HEK293 (cell line): ENCODE results near the gene XPNPEP1.

Experiments
- CTCF ChIA-PET: fragments of 350-600 bp; formaldehyde crosslinking; extraction: SDS; loops from one replicate; lab custom pipeline; 2021; ENCODE audit warnings: antibody characterized with exemption; lab: Yijun Ruan, JAX
- POLR2A ChIA-PET: fragments of 300-600 bp; formaldehyde crosslinking; extraction: SDS; loops from one replicate; lab custom pipeline; 2020; ENCODE audit warnings: antibody characterized with exemption, inconsistent platforms; lab: Yijun Ruan, JAX
- H3K27ac ChIP-seq: fragments of 200-500 bp; sonication (Bioruptor generic); 2 replicates; pipeline ENCODE4 v1.5.1; 2014; ENCODE audit warnings: low read depth, low read length, control low read depth, inconsistent platforms; ENCODE audit errors: extremely low read depth
- H3K36me3 ChIP-seq, 2 experiments: fragments of 200-500 bp in 1 of 2; sonication (Bioruptor generic) in 1 of 2; 1 replicate in 1 of 2; 2 replicates in 1 of 2; pipeline ENCODE4 v1.5.1; 2014 to 2017; ENCODE audit warnings: inconsistent platforms in 2 of 2, low read length in 2 of 2; ENCODE audit not compliant: control insufficient read depth in 2 of 2, insufficient read depth in 1 of 2
- H3K4me1 ChIP-seq: fragments of 200-500 bp; sonication (Bioruptor generic); 2 replicates; pipeline ENCODE4 v1.5.1; 2014; ENCODE audit warnings: mild to moderate bottlenecking, low read length, inconsistent platforms; ENCODE audit not compliant: control insufficient read depth, insufficient read depth
- H3K4me3 ChIP-seq: 2 replicates; pipeline ENCODE4 v1.5.1; 2011; ENCODE audit warnings: low read depth, mild to moderate bottlenecking, control low read depth, low read length, moderate library complexity
- H3K9me3 ChIP-seq: fragments of 200-500 bp; sonication (Bioruptor generic); 2 replicates; pipeline ENCODE4 v1.5.1; 2014; ENCODE audit warnings: low read depth, low read length, inconsistent platforms; ENCODE audit not compliant: control insufficient read depth, insufficient read depth
- IKZF3 ChIP-seq: fragments of 450-650 bp; IDR thresholded peaks from 2 replicates; pipeline ENCODE4 v1.5.0; 2018; ENCODE audit warnings: missing biosample characterization, mild to moderate bottlenecking, missing genetic modification characterization, moderate library complexity
- KLF17 ChIP-seq: fragments of 450-650 bp; formaldehyde crosslinking; IDR thresholded peaks from 2 replicates; pipeline ENCODE4 v1.5.1; 2016; ENCODE audit warnings: missing biosample characterization, missing genetic modification characterization
- KLF8 ChIP-seq: fragments of 450-650 bp; formaldehyde crosslinking; IDR thresholded peaks from 2 replicates; pipeline ENCODE4 v1.5.1; 2016; ENCODE audit warnings: missing biosample characterization, missing genetic modification characterization
- SCRT2 ChIP-seq: fragments of 450-650 bp; formaldehyde crosslinking; IDR thresholded peaks from 2 replicates; pipeline ENCODE4 v1.5.1; 2016; ENCODE audit warnings: missing biosample characterization, missing genetic modification characterization
- ZBTB48 ChIP-seq: fragments of 450-650 bp; formaldehyde crosslinking; IDR thresholded peaks from 2 replicates; pipeline ENCODE4 v1.5.1; 2016; ENCODE audit warnings: missing biosample characterization, missing genetic modification characterization
- ZBTB6 ChIP-seq: fragments of 450-650 bp; formaldehyde crosslinking; IDR thresholded peaks from 2 replicates; pipeline ENCODE4 v1.5.1; 2017; ENCODE audit warnings: missing biosample characterization, missing genetic modification characterization
- ZBTB8A ChIP-seq: fragments of 450-650 bp; formaldehyde crosslinking; IDR thresholded peaks from 2 replicates; pipeline ENCODE4 v1.5.1; 2016; ENCODE audit warnings: missing biosample characterization, missing genetic modification characterization
- ZEB2 ChIP-seq: fragments of 450-650 bp; formaldehyde crosslinking; IDR thresholded peaks from 2 replicates; pipeline ENCODE4 v1.5.1; 2016; ENCODE audit warnings: missing biosample characterization, missing genetic modification characterization
- ZNF175 ChIP-seq: fragments of 450-650 bp; formaldehyde crosslinking; IDR thresholded peaks from 2 replicates; pipeline ENCODE4 v1.5.1; 2016; ENCODE audit warnings: missing biosample characterization, missing genetic modification characterization
- ZNF211 ChIP-seq: fragments of 450-650 bp; formaldehyde crosslinking; IDR thresholded peaks from 2 replicates; pipeline ENCODE4 v1.5.1; 2016; ENCODE audit warnings: low read depth, missing biosample characterization, missing genetic modification characterization
- ZNF221 ChIP-seq: fragments of 450-650 bp; formaldehyde crosslinking; IDR thresholded peaks from 2 replicates; pipeline ENCODE4 v1.5.1; 2017; ENCODE audit warnings: missing biosample characterization, missing genetic modification characterization, borderline replicate concordance
- ZNF24 ChIP-seq: fragments of 450-650 bp; formaldehyde crosslinking; IDR thresholded peaks from 2 replicates; pipeline ENCODE4 v1.5.1; 2016; ENCODE audit warnings: missing biosample characterization, missing genetic modification characterization
- ZNF302 ChIP-seq: fragments of 450-650 bp; formaldehyde crosslinking; IDR thresholded peaks from 2 replicates; pipeline ENCODE4 v1.5.1; 2016; ENCODE audit warnings: missing biosample characterization, missing genetic modification characterization, low read depth
- ZNF335 ChIP-seq: fragments of 450-650 bp; formaldehyde crosslinking; conservative IDR thresholded peaks from 2 replicates; pipeline ENCODE4 v1.5.1; 2016; ENCODE audit warnings: missing biosample characterization, missing genetic modification characterization
- ZNF404 ChIP-seq: fragments of 450-650 bp; formaldehyde crosslinking; IDR thresholded peaks from 2 replicates; pipeline ENCODE4 v1.5.1; 2017; ENCODE audit warnings: missing biosample characterization, missing genetic modification characterization
- ZNF473 ChIP-seq: fragments of 450-650 bp; formaldehyde crosslinking; IDR thresholded peaks from 2 replicates; pipeline ENCODE4 v1.5.1; 2017; ENCODE audit warnings: missing biosample characterization, missing genetic modification characterization
- ZNF501 ChIP-seq: fragments of 450-650 bp; formaldehyde crosslinking; IDR thresholded peaks from 2 replicates; pipeline ENCODE4 v1.5.1; 2016; ENCODE audit warnings: missing biosample characterization, missing genetic modification characterization
- ZNF580 ChIP-seq: fragments of 450-650 bp; formaldehyde crosslinking; IDR thresholded peaks from 2 replicates; pipeline ENCODE4 v1.5.1; 2016; ENCODE audit warnings: missing biosample characterization, missing genetic modification characterization
- ZNF670 ChIP-seq: fragments of 450-650 bp; formaldehyde crosslinking; IDR thresholded peaks from 2 replicates; pipeline ENCODE4 v1.5.1; 2016; ENCODE audit warnings: missing biosample characterization, missing genetic modification characterization, low read depth
- ZNF777 ChIP-seq: fragments of 450-650 bp; formaldehyde crosslinking; IDR thresholded peaks from 2 replicates; pipeline ENCODE4 v1.5.1; 2017; ENCODE audit warnings: missing biosample characterization, missing genetic modification characterization, borderline replicate concordance
- ZSCAN30 ChIP-seq: fragments of 450-650 bp; IDR thresholded peaks from 2 replicates; pipeline ENCODE4 v1.5.1; 2018; ENCODE audit warnings: missing biosample characterization, mild to moderate bottlenecking, missing genetic modification characterization, moderate library complexity
- TF ChIP-seq, protein P1 (sequence below): fragments of 450-650 bp; formaldehyde crosslinking; IDR thresholded peaks from 2 replicates; pipeline ENCODE4 v1.5.1; 2016; ENCODE audit warnings: missing biosample characterization, missing genetic modification characterization

XPNPEP1 gene

DNA sequence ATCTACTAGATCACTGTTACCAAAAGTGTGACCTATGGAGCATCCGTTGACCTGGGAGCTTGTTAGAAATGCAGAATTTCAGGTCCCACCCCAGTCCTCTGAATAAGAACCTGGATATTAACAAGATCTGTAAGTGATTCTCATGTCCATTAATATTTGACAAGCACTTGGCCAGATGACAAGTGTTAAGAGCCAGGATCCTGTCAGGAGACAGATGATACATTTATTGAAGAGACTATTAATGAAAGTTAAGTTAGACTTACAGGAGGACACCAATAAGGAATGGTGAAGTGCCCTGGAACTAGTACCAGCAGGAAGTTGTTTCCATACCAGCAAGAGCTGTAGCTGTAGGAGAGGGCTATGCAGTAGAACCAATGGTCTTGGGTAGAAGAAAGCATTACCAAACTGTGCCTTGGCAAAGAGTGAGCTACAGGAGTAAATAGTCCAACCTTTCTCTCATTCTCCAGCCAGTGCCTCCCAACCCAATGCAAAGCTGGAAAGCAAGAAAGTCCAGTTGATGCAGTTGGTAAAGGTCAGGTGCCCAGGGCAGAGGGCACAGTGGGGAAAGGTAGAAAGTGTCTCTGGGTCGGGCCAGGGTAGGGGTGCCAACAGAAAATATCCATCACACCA, 49.2 kb upstream of the XPNPEP1 start:
- TF ChIP-seq IKZF3 (tag by site-specific recombination) = no peak
- TF ChIP-seq ZBTB48 (tag by site-specific recombination) = no peak
- no peak for TF ChIP-seq ZNF777 (tag by site-specific recombination)
- TF ChIP-seq ZSCAN30 = no peak
- TF ChIP-seq KLF8 = no peak
- TF ChIP-seq ZNF211 (tag by site-specific recombination) = no peak
- no peak for TF ChIP-seq ZNF473 (tag by site-specific recombination)
- TF ChIP-seq, protein P1, sequence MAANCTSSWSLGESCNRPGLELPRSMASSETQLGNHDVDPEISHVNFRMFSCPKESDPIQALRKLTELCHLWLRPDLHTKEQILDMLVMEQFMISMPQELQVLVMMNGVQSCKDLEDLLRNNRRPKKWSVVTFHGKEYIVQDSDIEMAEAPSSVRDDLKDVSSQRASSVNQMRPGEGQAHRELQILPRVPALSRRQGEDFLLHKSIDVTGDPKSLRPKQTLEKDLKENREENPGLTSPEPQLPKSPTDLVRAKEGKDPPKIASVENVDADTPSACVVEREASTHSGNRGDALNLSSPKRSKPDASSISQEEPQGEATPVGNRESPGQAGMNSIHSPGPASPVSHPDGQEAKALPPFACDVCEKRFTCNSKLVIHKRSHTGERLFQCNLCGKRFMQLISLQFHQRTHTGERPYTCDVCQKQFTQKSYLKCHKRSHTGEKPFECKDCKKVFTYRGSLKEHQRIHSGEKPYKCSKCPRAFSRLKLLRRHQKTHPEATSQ = no peak
- no peak for TF ChIP-seq ZEB2 (tag by site-specific recombination)
- TF ChIP-seq ZNF335 (tag by site-specific recombination) = no peak
- no peak for TF ChIP-seq SCRT2
- ChIA-PET CTCF (interaction anchor here (0.6 kb wide), 1 partner anchor 16 kb away, joined by 3 read pairs; no protein-coding TSS in a partner anchor), POLR2A (interaction anchor here (1.0 kb wide), 1 partner anchor 11 kb away, joined by 5 read pairs; no protein-coding TSS in a partner anchor)
- H3K4me3 ChIP-seq = no peak overlapping the region
- H3K36me3 ChIP-seq = no peaks in the 10 kb centered on the region
- no peaks in the 10 kb centered on the region for H3K9me3 ChIP-seq
- peaks cover 14% of the 10 kb centered on the region for H3K4me1 ChIP-seq
- H3K27ac ChIP-seq = no peak overlapping the region

GRCh38 chr10:109971634-109972033, 48.3 kb upstream of the XPNPEP1 start:
- no peak for TF ChIP-seq ZNF24 (tag by site-specific recombination)
- no peak for TF ChIP-seq ZBTB6 (tag by site-specific recombination)
- TF ChIP-seq ZNF580 (tag by site-specific recombination) = no peak
- TF ChIP-seq KLF17 = no peak
- TF ChIP-seq ZNF670 (tag by site-specific recombination) = no peak
- TF ChIP-seq ZNF501 = no peak
- no peak for TF ChIP-seq ZNF175
- no peak for TF ChIP-seq ZNF404 (tag by site-specific recombination)
- no peak for TF ChIP-seq ZBTB8A (tag by site-specific recombination)
- no peak for TF ChIP-seq ZNF221
- TF ChIP-seq ZNF302 (tag by site-specific recombination) = no peak
- Histone ChIP-seq H3K27ac (no peak overlapping the region), H3K36me3 (no peaks in the 10 kb centered on the region), H3K4me1 (peaks cover 17% of the 10 kb centered on the region), H3K4me3 (no peak overlapping the region), H3K9me3 (no peaks in the 10 kb centered on the region)
- POLR2A ChIA-PET = no interaction called here
- CTCF ChIA-PET = no interaction called here
